Effector CD4-positive, alpha-beta T cell (primary cell): ENCODE measurements around the gene NUDC.
"Not testable (repeated sequence)": the region's sequence is repeated elsewhere in the genome, so short reads cannot be mapped to it uniquely, and the experiment has no call there.

Experiments
- DNase-seq: peaks from one replicate; pipeline ENCODE4 v3.0.0-alpha.2; 2020

NUDC gene

DNA sequence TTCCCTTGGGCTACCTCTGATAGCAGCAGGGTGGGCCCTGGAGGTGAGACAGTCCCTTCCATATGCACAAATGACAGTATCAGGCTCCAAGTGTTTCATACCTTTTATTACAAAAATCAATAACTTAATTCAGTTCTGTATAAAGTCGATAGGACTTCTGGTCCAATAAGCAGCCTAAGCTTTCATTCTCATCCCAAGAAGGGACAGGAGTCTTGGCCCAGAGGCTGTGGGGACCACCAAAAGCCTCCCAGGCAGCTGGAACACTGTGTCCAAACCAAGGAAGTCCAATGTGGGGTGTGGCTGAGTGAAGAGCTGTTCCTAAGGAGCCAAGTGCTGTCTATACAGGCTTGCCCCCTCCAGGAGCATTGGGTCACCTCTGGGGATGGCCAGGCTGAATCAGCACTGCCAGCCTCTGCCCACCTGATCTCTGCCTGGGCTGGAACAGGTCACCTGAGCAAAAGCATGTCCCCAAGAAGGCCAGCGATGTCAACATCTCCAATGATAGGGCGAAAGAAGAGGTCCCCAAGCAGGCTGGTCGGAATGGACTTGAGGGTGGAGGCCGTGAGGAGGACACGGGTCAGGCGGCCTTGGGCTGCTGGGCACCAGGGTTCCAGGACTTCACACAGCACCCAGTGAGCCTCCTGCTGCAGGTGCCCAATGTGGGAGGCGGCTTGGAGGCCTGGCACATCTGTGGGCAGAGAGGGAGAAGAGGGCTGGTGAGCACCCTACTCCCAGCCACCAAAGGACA lies 10.0 kb upstream of the NUDC start:
- no peak for DNase-seq

DNA sequence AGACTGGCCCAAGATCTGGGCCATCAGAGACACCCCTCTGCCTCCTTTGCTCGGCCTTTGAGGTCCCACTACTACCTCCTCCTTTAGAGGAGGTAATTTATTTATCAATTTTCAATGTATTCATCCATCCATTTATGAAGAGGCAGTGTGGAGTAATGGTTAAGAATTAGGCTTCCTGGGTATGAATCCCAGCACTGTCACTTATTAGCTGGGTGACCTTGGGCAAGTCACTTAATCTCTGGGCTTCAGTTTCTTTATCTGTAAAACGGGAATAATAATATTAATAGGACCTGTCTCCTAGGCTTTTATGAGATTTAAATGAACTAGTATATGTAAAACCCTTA lies 9.4 kb upstream of the NUDC start:
- no peak for DNase-seq

DNA sequence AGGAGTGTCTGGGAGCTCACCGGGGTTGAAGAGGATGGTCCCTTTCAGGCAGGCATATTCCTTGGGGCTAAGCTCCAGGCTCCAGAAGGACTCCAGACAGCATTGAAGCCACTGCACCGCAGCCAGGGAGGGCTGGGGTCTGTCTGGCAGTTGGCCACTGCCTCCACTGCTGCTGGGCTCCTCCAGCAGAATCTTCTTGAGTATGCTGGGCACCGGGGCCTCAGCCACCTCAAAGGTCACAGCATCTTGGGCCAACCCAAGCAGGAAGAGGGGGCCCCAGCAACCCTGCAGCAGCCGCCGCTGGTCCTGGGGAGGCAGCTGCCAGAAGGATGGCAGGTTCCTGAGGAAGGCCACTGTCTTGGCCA lies 8.2 kb upstream of the NUDC start:
- no peak for DNase-seq

DNA sequence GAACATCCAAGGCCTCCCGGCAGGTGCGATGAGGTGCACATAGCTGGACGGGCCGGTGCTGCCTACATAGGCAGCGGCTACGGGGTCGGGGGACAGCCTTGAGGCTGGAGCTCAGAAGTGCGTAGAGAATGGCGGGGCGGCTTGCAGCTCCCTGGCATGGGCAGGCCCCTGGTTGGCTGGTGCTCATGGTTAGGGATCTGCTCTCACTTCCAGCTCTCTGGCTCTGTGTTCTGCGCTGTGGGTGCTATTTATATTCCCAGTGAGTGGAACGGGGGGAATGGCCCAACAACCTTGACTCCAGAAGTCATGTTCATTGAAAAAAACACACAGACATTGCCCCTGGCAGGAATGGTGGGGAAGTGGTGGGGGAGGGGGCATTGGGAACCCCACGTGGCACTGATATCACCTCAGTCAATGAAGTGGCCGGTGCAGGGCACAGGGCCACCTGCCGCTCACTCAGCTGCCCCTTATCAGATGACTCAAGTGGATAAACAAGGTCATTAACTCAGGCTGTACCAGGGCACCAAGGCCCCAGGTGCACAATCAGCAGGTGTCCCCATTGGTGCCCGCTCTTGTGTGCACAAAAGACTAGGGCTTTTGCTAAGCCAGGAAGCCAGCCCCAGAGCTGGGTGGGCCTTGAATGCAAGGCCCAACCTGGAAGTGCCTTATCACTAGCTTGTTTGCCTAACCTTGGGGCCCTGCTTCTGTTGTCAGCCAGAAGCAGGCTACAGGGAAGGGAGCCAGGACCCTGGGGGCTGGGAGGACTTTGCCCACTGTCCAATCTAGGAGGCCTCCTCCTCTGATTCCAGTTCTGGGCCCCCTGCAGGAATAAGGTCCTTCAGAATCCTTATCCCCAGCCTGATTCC lies 7.6 kb upstream of the NUDC start, which contains the start of gene NR0B2:
Gene NR0B2 (minus strand): TSS at position 222 of the 866 bp plus-strand sequence. CDS start 35 bp downstream, at position 187.
- DNase-seq, result no peak

DNA sequence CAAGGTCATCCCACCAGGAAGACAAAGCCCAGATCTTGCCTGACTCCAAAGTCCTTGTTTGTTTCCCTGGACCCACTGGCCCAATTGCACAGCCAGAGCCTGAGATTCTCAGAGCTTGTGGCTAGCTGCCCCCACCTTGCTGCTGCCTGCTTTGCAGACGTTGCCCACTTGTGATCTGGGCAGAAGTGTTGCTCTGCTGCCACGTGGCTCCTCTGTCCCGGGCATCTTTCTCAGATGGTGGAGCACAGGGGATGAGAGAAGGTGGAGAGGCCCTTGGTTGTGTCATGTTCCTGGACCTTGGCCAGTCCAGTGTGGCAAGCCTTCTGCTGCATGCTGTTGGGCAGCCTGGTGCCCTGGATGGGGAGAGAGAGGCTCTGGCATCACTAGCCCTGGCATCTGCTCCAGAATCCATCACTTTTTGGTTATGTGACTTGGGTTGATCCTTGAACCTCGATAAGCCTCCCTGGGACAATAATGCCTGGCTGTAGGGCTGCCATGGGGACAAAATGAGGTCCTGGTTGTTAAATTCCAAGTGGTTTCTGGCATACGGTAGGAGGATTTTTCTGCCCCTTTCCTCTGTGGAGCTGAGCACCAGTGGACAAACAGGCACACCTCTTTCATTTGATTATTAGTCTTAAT lies 6.2 kb upstream of the NUDC start:
- DNase-seq, result no peak

DNA sequence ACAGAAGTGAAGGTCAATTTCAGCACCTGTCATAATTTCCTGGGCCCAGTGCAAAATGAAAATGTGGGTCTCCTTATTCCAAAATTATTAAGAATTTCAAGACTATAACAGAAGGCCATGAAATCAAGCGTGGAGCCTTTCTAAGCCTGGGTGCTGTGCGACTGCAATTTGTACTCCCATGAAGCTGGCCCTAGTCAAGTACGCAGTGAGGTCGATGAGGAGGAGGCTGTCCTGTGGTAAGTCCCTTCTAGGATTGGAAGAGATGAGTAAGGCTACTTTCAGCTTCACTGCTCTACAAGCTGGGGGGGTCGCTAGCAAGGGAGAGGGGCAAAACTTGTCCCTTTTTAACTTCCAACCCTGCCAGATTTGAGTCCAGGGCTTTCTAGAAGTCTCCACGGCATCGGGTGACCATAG lies 410 bp upstream of the NUDC start:
- DNase-seq, result no peak

DNA sequence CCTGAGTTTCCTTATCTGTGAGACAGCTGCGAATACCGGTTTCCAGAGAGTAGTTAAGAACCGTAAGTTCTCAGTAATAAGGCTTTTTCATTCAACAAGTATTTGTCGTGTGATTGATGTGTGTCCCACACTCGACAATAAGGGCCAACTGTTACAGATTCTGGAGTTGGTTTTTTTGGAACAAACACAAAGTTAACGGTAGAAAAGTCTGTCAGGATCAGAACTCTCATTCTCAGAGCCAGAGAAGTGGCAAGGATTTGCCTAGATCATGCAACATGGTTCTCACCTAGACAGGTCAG lies 837 bp downstream of the NUDC start:
- no peak for DNase-seq

DNA sequence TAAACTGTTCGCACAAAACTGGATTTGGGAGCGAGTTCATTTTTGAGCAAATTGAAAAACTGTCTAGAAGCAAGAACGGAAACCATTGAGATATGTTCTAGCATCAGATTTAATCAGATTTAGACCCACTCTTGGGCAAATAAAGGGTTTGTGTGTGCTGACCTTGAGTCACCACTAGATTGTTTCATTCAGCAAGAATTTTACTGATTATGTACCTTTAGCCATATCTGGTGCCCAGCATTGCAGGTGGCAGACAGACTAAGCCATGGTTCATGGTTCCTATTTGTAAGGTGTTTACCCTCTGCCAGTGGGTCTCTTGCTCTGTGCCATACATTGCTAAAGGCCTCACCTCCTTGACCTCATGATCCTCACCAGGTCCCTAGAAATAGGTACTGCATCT lies 1.4 kb downstream of the NUDC start:
- DNase-seq, result no peak

DNA sequence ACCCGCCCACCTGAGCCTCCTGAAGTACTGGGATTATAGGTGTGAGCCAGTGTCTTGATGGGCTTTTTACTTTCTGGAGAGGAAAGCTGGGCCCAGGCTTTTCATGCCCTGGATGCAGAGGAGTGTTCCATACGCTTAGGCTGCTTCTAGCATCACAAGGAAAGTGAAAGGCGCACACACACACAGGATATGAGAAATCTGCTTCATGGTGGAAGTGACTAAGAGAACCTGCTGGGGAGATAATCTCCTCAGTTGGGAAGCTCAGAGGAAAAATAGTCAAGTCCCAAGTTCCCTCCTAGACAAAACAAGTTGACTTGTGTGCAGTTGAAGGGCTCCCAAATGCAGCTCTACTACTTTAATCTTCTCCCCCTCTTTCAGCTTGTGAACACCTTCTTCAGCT lies 2.2 kb downstream of the NUDC start:
- DNase-seq, result no peak

DNA sequence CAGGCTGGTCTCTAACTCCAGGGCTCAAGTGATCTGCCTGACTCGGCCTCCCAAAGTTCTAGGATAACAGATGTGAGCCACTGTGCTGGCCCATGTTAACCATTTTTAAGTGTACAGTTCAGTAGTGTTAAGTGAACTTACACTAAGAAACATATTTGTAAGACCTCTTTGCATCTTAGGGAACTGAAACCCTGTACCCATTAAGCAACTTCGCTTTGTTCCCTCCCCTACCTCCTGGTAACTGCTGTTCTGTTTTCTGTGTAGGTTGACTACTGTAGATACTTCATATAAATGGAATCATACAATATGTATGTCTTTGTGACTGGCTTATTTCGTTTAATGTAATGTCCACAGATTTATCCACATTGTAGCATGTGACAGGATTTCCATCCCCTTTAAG lies 11.0 kb downstream of the NUDC start:
- no peak for DNase-seq

DNA sequence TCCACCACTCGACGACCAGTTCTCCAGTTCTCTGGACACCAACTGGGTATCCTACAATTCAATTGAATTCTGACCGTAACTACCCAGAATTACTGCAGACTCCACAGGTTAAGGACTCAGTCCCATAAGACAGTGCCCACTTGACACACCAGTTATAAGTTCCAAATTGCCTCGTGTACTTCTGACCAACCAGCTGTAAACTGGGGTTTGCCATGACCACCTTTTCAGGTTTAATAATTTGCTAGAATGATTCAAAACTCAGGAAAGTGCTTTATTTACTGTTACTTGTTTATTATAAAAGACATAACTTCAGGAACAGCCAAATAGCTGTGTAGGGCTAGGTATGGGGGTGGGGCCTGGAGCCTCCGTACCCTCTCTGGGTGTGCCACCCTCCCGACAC lies 15.3 kb downstream of the NUDC start:
- DNase-seq, result no peak

DNA sequence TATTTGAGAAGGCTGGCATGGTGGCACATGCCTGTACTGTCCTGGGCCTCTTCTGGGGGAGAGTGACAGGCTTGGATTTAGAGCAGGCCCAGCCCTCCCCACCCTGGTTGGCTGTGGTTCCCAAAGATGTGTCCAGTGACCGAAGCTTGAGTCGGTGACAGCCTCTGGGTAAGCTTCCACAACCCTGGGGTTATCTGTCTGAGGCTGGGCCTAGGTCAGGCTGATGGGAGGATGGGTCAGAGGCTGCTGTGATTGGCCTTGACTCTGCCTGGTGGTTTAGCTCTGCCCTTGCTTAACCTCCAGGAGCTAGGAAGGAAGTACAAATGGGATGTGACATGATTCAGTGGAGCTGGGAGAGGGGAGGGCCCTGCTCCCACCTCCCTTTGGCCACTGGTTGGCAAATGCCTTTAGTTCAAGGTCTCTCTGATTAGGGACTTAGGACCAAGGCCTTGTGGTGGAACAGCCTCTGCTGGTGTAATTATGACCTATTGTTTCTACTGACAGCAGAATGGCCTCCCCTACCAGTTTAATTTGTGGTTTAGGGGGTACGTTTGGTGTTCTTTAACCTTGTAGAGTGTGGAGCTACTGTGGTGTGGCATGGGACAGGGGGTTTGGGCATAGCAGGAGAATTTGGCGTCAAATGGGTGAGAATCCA lies 16.6 kb downstream of the NUDC start:
- no peak for DNase-seq

DNA sequence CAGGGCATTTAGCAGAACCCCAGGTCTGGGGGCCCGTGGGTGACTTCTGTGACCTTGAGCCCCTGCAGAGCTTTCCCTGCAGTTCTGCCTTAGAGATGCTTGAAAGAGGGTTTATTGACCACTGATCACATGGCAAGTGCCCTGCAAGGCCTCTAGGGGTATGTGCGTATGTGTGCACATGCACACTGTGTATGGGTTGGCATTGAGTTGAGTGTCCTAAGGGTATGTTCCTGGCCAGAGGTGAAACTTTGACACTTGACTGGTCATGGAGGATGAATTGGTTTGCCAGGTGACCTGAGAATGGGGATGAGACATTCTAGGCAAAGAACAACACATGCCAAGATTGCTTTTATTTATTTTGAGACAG lies 17.1 kb downstream of the NUDC start:
- DNase-seq, result no peak

DNA sequence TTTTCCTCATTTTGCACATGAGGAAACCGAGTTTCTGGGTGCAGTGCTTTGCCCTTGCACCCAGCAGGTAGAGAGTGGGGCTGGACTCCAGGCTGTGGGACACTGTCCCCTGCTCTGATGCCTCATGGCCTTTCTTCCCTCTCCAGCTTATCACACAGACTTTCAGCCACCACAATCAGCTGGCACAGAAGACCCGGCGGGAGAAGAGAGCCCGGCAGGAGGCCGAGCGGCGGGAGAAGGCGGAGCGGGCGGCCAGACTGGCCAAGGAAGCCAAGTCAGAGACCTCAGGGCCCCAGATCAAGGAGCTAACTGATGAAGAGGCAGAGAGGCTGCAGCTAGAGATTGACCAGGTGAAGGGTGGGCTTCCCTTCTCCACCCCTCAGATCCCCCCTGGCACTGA lies 19.8 kb downstream of the NUDC start:
- DNase-seq, result no peak

DNA sequence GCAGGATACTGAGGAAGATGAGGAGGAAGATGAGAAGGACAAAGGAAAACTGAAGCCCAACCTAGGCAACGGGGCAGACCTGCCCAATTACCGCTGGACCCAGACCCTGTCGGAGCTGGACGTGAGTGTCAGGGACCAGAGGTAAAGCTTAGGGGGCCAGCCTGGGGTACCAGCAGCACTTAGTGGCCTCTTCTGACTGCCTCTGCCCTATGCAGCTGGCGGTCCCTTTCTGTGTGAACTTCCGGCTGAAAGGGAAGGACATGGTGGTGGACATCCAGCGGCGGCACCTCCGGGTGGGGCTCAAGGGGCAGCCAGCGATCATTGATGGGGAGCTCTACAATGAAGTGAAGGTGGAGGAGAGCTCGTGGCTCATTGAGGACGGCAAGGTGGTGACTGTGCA lies 21.1 kb downstream of the NUDC start:
- DNase-seq, result no peak

DNA sequence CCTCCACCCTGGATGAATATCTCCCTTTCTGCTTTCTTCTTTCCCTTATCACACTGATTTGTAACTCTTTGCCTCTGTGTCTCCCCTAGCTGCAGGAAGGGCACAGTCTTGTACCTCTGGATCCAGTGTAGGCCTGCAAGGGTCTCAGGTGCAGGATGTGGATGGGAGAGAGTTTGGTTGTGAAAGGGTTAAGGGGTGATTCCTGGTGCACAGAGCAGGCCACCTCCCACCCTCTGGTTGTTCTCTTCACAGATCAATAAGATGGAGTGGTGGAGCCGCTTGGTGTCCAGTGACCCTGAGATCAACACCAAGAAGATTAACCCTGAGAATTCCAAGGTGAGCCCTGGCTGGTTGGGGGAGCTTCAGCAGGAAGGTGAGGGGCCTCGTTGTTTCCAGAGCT lies 23.6 kb downstream of the NUDC start:
- DNase-seq, result no peak

DNA sequence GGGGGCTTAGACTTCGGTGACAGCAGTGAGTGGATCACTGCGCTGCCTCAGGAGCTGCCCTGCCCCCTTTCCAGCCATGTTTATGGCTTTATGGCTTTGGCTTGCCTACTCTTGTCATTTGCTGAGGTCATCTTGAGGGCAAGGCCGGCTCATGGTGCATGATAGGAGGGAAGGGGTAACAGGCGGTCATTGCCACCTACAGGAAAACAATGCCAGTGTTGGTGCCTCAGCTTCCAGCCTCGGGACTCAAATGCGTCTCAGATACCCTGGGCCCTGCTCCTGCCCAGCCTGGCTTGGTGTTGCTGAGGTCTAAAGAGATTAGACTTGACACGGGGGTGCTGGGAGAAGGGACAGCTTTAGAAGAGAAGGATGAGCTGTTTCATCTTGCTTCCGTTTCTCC lies 24.2 kb downstream of the NUDC start:
- no peak for DNase-seq

DNA sequence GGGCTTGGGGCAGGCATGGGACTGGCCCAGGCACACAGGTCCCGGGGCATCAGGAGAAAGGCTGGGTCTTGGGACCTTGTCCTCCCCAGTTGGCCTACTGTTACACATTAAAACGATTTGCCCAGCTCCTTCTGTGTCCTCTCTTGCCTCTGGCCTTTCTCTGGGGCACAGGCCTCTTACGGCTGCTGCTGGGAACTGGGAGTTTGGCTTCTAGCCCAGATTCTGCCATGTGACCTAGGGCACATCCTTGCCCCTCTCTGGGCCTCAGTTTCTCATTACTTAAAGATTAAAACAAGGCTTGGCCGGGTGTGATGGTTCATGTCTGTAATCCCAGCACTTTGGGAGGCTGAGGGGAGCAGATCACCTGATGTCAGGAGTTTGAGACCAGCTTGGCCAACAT lies 24.7 kb downstream of the NUDC start:
- no peak for DNase-seq

DNA sequence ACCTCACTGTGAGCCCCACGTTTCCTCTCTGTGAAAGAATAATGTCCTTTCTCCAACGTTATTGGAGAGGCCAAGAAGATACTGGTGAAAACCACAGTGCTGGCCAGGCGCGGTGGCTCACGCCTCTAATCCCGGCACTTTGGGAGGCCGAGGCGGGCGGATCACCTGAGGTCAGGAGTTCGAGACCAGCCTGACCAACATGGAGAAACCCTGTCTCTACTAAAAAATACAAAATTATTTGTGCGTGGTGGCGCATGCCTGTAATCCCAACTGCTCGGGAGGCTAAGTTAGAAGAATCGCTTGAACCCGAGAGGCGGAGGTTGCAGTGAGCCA lies 27.1 kb downstream of the NUDC start:
- DNase-seq, result not testable (repeated sequence)

DNA sequence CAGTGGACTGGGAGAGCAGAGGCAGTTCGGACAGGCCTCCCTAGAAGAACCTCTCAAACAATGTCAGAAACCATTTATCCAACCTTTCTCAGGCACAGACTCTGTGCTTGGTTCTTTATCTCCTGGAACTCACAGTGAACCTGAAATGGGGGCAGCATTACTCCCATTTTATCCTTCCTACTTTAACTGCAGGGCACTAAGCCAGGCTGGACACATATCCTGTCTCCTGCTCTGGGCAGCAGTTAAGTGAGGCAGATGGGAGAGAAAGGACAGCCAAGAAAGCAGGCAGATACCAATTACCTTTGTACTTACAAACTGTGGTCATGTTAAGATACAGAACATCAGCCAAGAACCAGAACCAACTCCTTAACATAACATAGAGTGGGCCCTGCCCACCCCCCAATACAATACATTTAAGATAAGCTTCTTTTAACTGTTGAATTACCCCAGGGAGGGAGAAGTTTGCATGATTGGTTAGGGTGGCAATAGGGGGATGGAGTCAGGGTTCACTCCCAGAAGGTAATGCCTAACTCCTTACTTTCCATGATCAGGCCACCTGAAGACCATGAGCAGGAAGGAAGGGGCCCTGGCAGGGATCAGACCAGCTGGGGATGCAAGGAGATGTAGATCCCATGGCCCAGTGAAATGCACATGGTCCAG lies 27.9 kb downstream of the NUDC start:
- DNase-seq, result no peak

DNA sequence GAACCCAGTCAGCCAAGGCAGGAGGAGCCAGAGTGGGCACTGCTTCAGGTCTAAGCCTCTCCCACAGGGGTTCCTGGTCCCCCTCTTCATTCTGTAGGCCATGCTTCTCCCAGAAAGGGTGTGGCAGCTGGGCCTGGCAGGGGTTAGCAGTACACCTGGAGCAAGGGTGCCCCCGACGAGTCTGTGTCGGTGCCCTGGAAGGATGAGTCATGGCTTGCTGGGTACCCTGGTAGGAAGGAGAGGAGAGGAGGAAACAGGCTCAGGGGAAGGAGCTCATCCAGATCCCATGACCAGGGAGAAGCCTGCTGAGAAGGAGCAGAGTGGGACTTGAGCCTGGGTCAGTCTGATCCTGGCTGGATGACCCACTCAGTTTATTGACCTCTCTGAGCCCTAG lies 28.4 kb downstream of the NUDC start:
- no peak for DNase-seq

DNA sequence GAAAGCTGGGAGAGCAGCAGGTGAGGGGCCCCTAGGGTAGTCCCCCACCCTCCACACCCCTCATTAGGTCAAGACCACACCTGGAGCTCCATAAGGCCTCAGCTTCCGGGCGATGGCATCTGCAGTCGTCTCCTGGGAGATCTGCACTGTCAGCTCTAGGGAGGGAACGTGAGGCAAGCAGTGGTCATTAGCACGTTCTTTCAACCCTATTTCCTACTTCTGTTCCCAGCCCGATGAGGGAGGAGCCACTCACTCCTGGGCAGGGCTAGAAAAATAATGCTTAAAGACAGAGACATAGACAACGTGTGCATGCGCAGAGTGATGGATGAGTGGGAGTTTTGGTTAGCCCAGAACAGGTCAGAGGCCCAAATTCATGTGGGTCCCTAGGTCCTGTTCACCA lies 29.1 kb downstream of the NUDC start:
- DNase-seq, result no peak

DNA sequence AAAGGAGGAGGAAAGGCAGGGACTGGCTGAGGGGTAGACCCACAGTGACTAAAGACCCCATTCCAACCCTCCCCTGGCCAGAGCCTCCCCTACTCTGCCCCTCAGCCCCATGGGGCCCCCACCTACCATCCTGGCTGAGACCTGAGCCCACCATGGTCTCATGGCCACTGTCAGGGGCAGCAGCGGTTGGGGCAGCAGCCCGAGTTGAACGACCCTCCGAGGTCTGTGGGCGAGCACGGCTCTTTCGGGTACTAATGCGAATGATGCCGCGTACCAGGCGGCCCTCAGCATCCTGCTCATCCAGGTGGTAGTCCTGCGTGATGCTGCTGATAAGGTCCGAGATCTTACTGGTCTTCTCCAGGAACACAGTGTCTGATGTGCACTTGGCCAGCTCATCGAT lies 29.7 kb downstream of the NUDC start:
- no peak for DNase-seq
